Natural killer cell (primary cell): ENCODE data around the gene TECTB. TPM values are rescaled to one million over a fixed set of nuclear protein-coding genes. Genes with fewer than 3 reads are reported as not detected.

Experiments used
- ATAC-seq, 3 donors: fragments of 150-1000 bp in 2 of 3; fragments of 200-7000 bp in 1 of 3; cut with Tn5 transposase; 1 replicate in 1 of 3; 2 replicates in 2 of 3; pipeline ENCODE4 v1.10.0; 2021; ENCODE audit warnings: mild to moderate bottlenecking in 2 of 3, moderate library complexity in 2 of 3
- DNase-seq, 2 donors: peaks; one replicate each; pipeline versions ENCODE4 v3.0.0 to v3.0.0-alpha.2; 2013 to 2021; ENCODE audit warnings: mixed read lengths in 1 of 2
- H3K27ac ChIP-seq: one replicate; pipeline ENCODE4 v1.5.1; 2013; ENCODE audit warnings: mild to moderate bottlenecking, low read length
- H3K27me3 ChIP-seq: one replicate; pipeline ENCODE4 v1.6.1; 2013; ENCODE audit warnings: low read length; ENCODE audit not compliant: control insufficient read depth, insufficient read depth
- H3K36me3 ChIP-seq: one replicate; pipeline ENCODE4 v1.6.1; 2013; ENCODE audit warnings: low read length; ENCODE audit not compliant: control insufficient read depth, insufficient read depth
- H3K4me1 ChIP-seq: one replicate; pipeline ENCODE4 v1.6.1; 2013; ENCODE audit warnings: low read length; ENCODE audit not compliant: control insufficient read depth, insufficient read depth
- H3K4me3 ChIP-seq: one replicate; pipeline ENCODE4 v1.5.1; 2013; ENCODE audit warnings: low read length
- H3K9me3 ChIP-seq: one replicate; pipeline ENCODE4 v1.6.1; 2013; ENCODE audit warnings: low read length; ENCODE audit not compliant: control insufficient read depth, insufficient read depth
- H3K27ac Mint-ChIP-seq, 2 donors: one replicate each; pipeline ENCODE4 v1.8.0; 2022; ENCODE audit warnings: mild to moderate bottlenecking in 2 of 2, mixed read lengths in 2 of 2, moderate library complexity in 1 of 2
- H3K27me3 Mint-ChIP-seq, 2 donors: one replicate each; pipeline ENCODE4 v1.8.0; 2022; ENCODE audit warnings: low read depth in 2 of 2, mixed read lengths in 2 of 2
- H3K36me3 Mint-ChIP-seq: one replicate; pipeline ENCODE4 v1.8.0; 2022; ENCODE audit warnings: mixed read lengths
- H3K4me1 Mint-ChIP-seq, 2 donors: one replicate each; pipeline ENCODE4 v1.8.0; 2022; ENCODE audit warnings: mixed read lengths in 2 of 2
- H3K4me3 Mint-ChIP-seq: one replicate; pipeline ENCODE4 v1.8.0; 2022; ENCODE audit warnings: mild to moderate bottlenecking, moderate library complexity, mixed read lengths
- H3K9me3 Mint-ChIP-seq, 2 donors: one replicate each; pipeline ENCODE4 v1.8.0; 2022; ENCODE audit warnings: mixed read lengths in 2 of 2
- WGBS: methylation state at CpG from one replicate; pipeline ENCODE4 v1.1.7; 2013; ENCODE audit warnings: missing lambda C conversion rate; ENCODE audit not compliant: insufficient coverage; 5-methylcytosine and 5-hydroxymethylcytosine counted together
- intact Hi-C: fragments of 100-400 bp; cut with micrococcal nuclease; formaldehyde crosslinking; loops from one replicate; pipeline ENCODE4 v1.14.2; 2022
- total RNA-seq, 4 donors: library from RNA; stranded (reverse); fragments of 120-200 nt in 1 of 4; gene quantifications; one replicate each; pipeline versions ENCODE4 v1.2.3 to v1.2.4, GENCODE V29; 2013 to 2022
- TF ChIP-seq, protein P1 (sequence below): fragments of 200-600 bp; IDR thresholded peaks from one replicate; pipeline ENCODE4 v1.8.0; 2022; ENCODE audit warnings: antibody characterized with exemption

TECTB gene
- total RNA-seq, 3 donors from 2014 or later (not counting 1 experiment from before 2014, with no cell fraction given), result not detected

DNA sequence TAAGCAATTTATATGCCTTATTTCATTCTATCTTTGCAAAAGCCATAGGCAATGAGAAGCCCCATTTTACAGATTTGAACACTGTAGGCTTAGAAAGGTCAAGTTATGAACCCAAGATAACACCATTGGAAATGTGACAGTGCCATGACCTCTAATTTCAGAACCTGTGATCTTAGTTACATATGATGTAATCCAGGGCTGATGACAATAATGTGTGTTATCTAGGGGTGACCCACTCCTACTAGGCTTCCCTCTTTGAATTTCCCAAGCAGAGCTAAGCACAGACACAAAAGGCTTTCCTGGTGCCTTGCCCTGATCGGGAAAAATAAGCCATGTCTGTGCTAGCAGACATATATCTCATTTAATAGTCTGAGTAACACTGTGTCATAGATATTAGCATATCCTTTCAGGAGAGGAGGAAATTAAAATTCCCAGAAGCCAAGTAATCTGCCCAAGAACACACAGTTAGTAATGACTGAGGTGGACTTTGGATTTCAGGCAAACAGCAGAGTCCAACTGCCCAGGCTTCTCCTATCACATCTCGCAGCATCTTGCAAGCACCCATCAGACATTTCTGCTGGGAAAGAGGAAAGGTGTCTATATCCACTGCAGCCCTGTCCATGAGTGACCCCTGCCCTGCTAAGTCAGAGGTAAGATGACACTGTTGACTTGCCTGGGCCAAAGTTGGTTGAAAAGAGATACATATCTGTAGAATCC is 2.8 kb upstream of the TECTB start:
- H3K27me3 Mint-ChIP-seq, result peaks cover 19 to 40% of the 10 kb centered on the region in 2 donors

DNA sequence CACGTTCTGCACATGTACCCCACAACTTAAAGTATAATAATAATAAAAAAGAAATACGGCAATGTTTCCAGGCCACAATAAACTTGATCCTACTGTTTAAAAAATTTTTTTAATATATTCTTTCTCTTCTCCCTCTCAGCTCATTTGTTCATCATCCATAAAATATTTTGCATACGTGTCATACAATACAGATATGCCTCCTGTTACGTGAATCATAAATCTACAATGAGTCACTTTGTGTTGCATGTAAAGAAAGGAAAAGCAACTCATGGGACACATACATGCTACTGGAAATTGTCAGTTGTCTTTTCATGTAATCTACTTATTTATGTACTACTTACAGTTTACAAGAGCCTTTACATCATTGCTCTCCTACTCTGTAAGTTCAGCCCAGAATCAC is 1.1 kb upstream of the TECTB start:
- H3K27ac ChIP-seq, result no peak overlapping the region
- Mint-ChIP-seq H3K4me1 (no peaks in the 10 kb centered on the region), H3K27ac (no peak overlapping the region), H3K27me3 (peaks cover 19 to 33% of the 10 kb centered on the region in 2 donors), H3K36me3 (no peaks in the 10 kb centered on the region), H3K4me3 (no peak overlapping the region), H3K9me3 (no peaks in the 10 kb centered on the region)
- no peaks in the 10 kb centered on the region for H3K4me1 ChIP-seq
- WGBS, result 92% methylated on average over 2 of the region's 4 CpGs
- H3K9me3 ChIP-seq, result no peaks in the 10 kb centered on the region
- no peaks in the 10 kb centered on the region for H3K36me3 ChIP-seq
- DNase-seq (no peak), ATAC-seq (no peak)
- no peaks in the 10 kb centered on the region for H3K27me3 ChIP-seq
- H3K4me3 ChIP-seq, result no peak overlapping the region
- TF ChIP-seq, protein P1, sequence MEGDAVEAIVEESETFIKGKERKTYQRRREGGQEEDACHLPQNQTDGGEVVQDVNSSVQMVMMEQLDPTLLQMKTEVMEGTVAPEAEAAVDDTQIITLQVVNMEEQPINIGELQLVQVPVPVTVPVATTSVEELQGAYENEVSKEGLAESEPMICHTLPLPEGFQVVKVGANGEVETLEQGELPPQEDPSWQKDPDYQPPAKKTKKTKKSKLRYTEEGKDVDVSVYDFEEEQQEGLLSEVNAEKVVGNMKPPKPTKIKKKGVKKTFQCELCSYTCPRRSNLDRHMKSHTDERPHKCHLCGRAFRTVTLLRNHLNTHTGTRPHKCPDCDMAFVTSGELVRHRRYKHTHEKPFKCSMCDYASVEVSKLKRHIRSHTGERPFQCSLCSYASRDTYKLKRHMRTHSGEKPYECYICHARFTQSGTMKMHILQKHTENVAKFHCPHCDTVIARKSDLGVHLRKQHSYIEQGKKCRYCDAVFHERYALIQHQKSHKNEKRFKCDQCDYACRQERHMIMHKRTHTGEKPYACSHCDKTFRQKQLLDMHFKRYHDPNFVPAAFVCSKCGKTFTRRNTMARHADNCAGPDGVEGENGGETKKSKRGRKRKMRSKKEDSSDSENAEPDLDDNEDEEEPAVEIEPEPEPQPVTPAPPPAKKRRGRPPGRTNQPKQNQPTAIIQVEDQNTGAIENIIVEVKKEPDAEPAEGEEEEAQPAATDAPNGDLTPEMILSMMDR, result no peak
- intact Hi-C loops, result no loop called here

More for the DNA sequence above, 2.8 kb upstream of the TECTB start:
- H3K4me1 Mint-ChIP-seq, result no peaks in the 10 kb centered on the region
- DNase-seq (no peak), ATAC-seq (no peak)
- no peak overlapping the region for H3K27ac Mint-ChIP-seq
- intact Hi-C loops, result no loop called here
- H3K27ac ChIP-seq, result no peak overlapping the region
- no peaks in the 10 kb centered on the region for H3K27me3 ChIP-seq
- 100% methylated on average over 1 of the region's 2 CpGs for WGBS
- no peaks in the 10 kb centered on the region for H3K36me3 Mint-ChIP-seq
- TF ChIP-seq, protein P1, result no peak
- H3K9me3 Mint-ChIP-seq, result no peaks in the 10 kb centered on the region
- no peaks in the 10 kb centered on the region for H3K9me3 ChIP-seq
- H3K4me3 Mint-ChIP-seq, result no peak overlapping the region
- no peaks in the 10 kb centered on the region for H3K4me1 ChIP-seq
- H3K4me3 ChIP-seq, result no peak overlapping the region
- no peaks in the 10 kb centered on the region for H3K36me3 ChIP-seq

DNA sequence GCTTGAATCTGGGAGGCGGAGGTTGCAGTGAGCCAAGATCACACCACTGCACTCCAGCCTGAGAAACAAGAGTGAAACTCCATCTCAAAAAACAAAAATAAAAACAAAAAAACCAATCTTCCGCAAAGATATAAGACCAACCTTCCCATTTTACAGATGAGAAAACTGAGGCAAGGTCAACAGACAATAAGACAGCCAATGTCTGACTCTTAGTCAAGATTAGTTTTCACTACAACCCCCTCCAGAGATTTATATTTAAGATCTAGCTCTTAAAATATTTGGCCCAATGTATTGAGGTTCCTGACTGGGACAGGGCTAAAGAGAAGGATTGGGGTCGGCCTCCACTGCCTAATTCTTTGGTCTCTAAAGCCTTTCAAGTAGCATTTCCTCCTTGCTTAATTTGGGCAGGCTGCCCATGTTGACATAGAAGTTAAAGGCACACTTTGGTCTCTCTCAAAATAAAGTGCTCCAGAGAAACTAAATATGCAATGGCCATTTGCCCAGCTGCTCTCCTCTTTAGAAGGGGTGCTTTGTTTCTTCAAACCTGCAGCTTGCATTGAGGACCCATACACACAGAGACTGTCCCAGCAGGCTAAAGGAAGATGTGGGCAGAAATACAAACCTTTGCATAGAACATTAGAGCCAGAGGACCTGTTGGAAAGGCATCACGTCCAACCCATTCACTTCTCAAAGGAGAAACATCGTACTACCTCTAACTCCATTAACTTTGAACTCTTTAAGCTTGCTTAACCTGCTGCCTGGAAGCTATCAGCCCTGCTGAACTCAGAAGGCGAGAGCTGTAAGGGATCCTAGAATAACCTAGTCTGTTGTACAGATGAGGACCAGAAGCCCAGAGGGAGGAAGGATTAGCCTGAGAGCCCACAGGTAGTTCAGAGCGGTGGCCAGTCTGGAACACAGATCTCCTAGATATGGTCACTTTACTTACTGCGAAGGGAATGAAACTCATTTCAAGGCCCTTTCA is 3.9 kb downstream of the TECTB start:
- no peak overlapping the region for H3K4me3 Mint-ChIP-seq
- Histone ChIP-seq H3K4me1 (no peaks in the 10 kb centered on the region), H3K9me3 (no peaks in the 10 kb centered on the region), H3K27me3 (no peaks in the 10 kb centered on the region), H3K27ac (no peak overlapping the region), H3K4me3 (no peak overlapping the region), H3K36me3 (no peaks in the 10 kb centered on the region)
- no peaks in the 10 kb centered on the region for H3K9me3 Mint-ChIP-seq
- no peaks in the 10 kb centered on the region for H3K4me1 Mint-ChIP-seq
- WGBS, result 82% methylated on average over 8 of the region's 8 CpGs
- intact Hi-C loops, result no loop called here
- ATAC-seq (no peak), DNase-seq (no peak)
- peaks cover 7 to 13% of the 10 kb centered on the region in 2 donors for H3K27me3 Mint-ChIP-seq
- H3K27ac Mint-ChIP-seq, result no peak overlapping the region
- no peaks in the 10 kb centered on the region for H3K36me3 Mint-ChIP-seq
- TF ChIP-seq, protein P1, result no peak
